LNCAP (cell line): ENCODE data around the gene TCHP.
A peak's percentile ranks its signal among the peaks of the same experiment; 100 is the strongest.

ENCODE experiments used
- TF ChIP-seq, protein P1 (sequence below): fragments of 450-650 bp; IDR thresholded peaks from 2 replicates; pipeline ENCODE4 v1.5.1; 2017; ENCODE audit warnings: mild to moderate bottlenecking

The TCHP gene

DNA sequence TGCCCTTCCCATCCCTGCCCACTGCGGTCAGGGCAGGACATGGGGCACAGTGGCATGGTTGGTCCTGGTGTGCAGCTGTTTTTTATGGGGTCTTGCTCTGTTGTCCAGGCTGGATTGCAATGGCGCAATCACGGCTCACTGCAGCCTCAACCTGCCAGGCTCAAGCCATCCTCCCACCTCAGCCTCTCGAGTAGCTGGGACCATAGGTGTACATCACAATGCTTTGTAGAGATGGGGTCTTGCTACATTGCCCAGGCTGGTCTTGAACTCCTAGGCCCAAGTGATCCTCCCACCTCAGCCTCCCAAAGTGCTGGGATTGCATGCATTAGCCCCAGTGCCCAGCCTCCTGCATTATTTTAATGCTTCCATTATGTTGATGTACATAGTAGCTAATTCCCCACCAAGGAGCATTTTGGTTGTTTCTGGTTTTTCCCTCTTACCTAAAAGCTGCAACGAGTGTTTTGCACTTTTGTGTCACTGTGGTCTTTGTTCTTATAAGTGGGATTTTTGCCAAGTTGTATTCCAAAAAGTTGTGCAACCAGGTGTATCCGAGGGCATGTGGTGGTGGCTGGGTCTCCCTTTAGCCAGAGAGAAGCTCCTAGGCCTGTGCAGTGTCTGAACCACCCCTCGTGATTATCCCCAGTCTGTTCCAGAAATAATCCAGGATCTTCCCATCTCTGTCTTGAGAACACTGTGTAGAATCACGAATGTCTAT is 10.3 kb downstream of the TCHP start:
- TF ChIP-seq, protein P1, sequence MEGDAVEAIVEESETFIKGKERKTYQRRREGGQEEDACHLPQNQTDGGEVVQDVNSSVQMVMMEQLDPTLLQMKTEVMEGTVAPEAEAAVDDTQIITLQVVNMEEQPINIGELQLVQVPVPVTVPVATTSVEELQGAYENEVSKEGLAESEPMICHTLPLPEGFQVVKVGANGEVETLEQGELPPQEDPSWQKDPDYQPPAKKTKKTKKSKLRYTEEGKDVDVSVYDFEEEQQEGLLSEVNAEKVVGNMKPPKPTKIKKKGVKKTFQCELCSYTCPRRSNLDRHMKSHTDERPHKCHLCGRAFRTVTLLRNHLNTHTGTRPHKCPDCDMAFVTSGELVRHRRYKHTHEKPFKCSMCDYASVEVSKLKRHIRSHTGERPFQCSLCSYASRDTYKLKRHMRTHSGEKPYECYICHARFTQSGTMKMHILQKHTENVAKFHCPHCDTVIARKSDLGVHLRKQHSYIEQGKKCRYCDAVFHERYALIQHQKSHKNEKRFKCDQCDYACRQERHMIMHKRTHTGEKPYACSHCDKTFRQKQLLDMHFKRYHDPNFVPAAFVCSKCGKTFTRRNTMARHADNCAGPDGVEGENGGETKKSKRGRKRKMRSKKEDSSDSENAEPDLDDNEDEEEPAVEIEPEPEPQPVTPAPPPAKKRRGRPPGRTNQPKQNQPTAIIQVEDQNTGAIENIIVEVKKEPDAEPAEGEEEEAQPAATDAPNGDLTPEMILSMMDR = no peak

DNA sequence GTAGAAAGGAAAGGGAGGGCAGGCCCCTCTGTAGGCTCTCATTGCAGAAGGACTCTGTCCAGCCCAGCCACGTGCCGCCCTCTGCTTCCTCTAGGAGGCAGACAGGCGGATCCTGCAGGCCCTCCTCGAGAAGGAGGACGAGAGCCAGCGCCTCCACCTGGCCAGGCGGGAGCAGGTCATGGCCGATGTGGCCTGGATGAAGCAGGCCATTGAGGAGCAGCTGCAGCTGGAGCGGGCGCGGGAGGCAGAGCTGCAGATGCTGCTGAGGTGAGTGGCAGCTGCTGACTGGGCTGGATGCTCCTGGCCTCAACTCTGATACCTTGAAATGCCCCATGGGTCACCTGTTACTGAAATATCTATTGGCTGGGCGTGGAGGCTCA is 10.9 kb downstream of the TCHP start:
- TF ChIP-seq, protein P1 = peak; percentile 18; the same call in 1 of the 2 replicates

DNA sequence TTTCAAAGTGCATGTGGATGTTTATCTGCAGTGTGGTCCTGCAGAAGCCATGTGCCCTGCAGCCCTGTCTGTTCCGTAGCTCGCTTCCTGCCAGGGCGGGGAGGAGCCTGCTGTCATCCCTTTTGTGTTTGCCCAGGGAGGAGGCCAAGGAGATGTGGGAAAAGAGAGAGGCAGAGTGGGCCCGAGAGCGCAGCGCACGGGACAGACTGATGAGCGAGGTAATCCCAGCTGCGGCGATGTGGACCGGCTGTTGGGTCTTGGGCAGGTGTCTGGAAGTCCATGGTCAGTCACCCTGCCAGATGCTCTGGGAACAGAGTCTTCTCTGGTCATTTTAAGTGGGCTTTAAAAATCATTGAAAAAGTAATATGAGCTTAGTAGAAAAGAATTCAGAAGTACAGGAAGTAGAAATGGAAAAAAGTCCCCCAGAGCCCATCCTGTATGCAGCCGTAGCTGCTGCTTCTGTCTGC is 12.8 kb downstream of the TCHP start:
- TF ChIP-seq, protein P1 = no peak

DNA sequence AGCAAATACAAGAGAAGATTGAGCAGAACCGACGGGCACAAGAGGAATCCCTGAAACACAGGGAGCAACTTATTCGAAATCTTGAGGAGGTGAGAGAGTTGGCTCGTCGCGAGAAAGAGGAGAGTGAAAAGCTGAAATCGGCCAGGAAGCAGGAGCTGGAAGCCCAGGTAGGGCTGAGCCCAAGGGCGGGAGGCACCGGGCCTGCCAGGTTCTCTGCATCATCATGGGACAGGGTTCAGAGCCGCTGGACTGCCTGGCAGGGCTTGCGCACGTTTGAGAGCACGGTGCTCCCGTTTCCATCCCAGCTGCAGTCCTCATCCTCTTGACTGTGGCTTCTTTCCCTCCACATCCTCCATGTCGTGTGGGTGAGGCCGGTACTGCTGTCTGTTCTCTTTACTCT is 14.4 kb downstream of the TCHP start:
- TF ChIP-seq, protein P1 = no peak

DNA sequence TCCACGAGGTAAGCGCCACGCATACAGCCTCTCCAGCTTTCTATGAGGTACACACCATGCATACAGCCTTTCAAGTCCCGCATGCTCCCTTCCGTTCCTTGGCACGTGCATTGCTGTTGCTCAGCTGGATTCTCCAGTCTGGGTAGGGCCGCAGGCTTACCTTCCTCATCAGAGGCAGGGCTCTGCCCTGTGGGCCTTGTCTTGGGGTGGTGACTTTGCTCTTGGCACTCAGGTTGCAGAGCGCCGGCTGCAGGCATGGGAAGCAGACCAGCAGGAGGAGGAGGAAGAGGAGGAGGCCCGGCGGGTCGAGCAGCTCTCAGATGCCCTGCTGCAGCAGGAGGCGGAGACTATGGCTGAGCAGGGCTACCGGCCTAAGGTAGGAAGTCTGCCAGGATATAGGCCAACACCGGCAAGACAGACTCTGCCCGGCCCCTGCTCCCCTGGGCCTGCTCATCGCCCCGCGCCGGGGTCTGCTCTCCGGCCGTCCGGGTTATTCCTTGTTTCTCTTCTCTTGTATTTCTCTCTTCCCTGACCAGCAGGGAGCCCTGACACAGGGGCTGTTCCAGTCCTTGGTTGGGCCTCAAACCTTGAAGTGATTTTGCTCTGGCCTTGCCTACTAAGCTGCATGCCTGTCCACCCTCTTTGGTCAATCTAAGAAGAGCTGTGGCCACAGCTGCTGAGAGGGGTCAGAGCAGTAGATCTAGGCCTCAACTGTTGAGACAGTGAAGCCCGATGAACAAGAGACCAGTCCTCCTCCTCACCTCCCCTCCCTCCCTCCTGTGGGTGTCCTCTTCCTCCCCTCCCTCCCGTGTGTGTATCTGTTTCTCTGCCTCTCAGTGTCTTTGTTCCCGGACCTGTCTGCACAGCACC is 15.3 kb downstream of the TCHP start:
- TF ChIP-seq, protein P1 = no peak

DNA sequence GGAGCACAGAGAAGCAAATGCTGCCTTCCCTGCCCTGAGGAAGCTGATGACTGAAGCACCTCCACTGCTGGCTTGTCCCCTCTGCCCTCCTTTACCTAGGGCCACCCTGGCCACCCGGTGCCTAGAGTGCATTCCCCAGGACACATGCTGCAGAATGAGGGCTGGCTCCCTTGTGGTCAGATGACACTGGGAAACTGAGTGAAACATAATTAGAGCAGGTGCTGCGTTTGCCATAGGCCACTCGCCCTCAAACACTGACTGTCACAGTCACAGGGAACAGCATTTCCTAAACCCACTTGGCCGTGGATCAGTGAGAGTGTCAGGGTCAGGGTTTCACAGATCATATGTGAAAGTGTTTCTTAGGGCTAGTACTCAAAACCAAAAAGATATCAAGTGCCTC is 16.0 kb downstream of the TCHP start:
- TF ChIP-seq, protein P1 = no peak

DNA sequence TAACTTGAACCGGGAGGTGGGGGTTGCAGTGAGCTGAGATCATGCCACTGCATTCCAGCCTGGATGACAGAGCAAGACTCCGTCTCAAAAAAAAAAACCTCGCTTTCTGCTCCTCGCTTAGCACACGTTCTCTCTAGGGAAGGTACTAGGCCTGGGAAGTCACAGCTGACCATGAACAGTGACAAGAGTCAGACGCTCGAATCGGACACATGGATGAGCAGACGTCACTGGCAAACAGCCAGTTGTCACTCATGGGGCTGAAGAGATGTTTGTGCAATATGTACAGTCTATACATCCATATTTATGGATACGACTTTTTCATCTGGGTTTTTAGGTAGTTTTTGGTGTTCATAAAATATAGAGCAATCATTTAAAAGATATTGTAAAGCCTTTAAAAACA is 19.4 kb downstream of the TCHP start:
- TF ChIP-seq, protein P1 = no peak
